Upper lobe of left lung (tissue), 4 donors: ENCODE results near the gene SMCHD1.

Experiments
- POLR2A ChIP-seq, 4 donors: fragments of 450-650 bp; IDR thresholded peaks; one replicate each; pipeline ENCODE4 v1.5.1; 2016 to 2017; ENCODE audit warnings: antibody characterized with exemption in 4 of 4, mild to moderate bottlenecking in 2 of 4
- POLR2AphosphoS5 ChIP-seq, 2 donors: sonication (generic); formaldehyde crosslinking; IDR thresholded peaks; one replicate each; pipeline ENCODE4 v1.5.1; 2017; ENCODE audit warnings: antibody characterized with exemption in 2 of 2

DNA sequence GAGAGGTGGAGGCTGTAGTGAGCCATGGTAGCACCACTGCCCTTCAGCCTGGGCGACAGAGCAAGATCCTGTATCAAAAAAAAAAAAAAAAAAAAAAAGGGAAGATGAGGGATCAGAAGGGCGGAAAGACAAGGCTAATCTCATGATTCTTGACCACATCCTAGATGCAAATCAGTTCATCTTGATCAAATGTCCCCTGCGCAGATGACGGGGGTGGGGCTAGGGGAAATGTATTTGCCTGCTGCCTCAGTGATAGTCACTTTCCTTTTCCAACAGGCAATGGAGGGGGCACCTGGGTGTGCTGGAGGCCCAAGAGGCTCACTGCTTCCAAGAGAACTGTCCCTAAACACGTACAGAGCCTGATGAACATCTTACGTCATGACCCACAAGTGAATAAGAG is 187.6 kb downstream of the SMCHD1 start:
- TF ChIP-seq POLR2A (IDR thresholded peaks at IDR 0.05) (peak in 1 of 4 donors; percentile 51), POLR2AphosphoS5 (IDR thresholded peaks at IDR 0.05) (no peak)
